Astrocyte of the spinal cord (primary cell): Measurements from ENCODE around the gene FNDC3A.

Experiments used
- DNase-seq: peaks from one replicate; pipeline ENCODE4 v3.0.0; 2011; ENCODE audit warnings: low read depth, low spot score
- H3K4me3 ChIP-seq: 2 replicates; pipeline ENCODE4 v1.5.1; 2011; ENCODE audit warnings: low read depth, mild to moderate bottlenecking, low read length, moderate library complexity
- CTCF ChIP-seq: IDR thresholded peaks from 2 replicates; pipeline ENCODE4 v1.5.1; 2012; ENCODE audit warnings: low read depth, mild to moderate bottlenecking, low read length, inconsistent platforms
- in situ Hi-C: cut with HindIII; loops from 2 replicates; pipeline ENCODE4 v1.10.0; 2017; ENCODE audit warnings: low sequenced_read_pairs

FNDC3A gene

GRCh38 chr13:49234741-49235140 lies 259.0 kb downstream of the FNDC3A start:
- no peak for TF ChIP-seq CTCF
- in situ Hi-C loops, result no loop called here
- no peak for DNase-seq
- H3K4me3 ChIP-seq, result no peak overlapping the region

GRCh38 chr13:49235856-49236431 lies 260.2 kb downstream of the FNDC3A start:
- in situ Hi-C loops, result no loop called here
- TF ChIP-seq CTCF, result no peak
- DNase-seq, result no peak
- no peak overlapping the region for H3K4me3 ChIP-seq

GRCh38 chr13:49238621-49239020 lies 262.9 kb downstream of the FNDC3A start:
- no peak for DNase-seq
- in situ Hi-C loops, result no loop called here
- no peak for TF ChIP-seq CTCF
- H3K4me3 ChIP-seq, result no peak overlapping the region

- peak; percentile 73 for TF ChIP-seq CTCF
- in situ Hi-C loops, result no loop called here
These were observed 264.3 kb downstream of the FNDC3A start for GRCh38 chr13:49240017-49240416.

GRCh38 chr13:49241296-49241695 lies 265.6 kb downstream of the FNDC3A start:
- no peak for TF ChIP-seq CTCF
- no peak overlapping the region for H3K4me3 ChIP-seq
- DNase-seq, result no peak
- in situ Hi-C loops, result no loop called here

More at GRCh38 chr13:49240017-49240416, 264.3 kb downstream of the FNDC3A start:
- no peak overlapping the region for H3K4me3 ChIP-seq
- DNase-seq, result peak; percentile 46

DNA sequence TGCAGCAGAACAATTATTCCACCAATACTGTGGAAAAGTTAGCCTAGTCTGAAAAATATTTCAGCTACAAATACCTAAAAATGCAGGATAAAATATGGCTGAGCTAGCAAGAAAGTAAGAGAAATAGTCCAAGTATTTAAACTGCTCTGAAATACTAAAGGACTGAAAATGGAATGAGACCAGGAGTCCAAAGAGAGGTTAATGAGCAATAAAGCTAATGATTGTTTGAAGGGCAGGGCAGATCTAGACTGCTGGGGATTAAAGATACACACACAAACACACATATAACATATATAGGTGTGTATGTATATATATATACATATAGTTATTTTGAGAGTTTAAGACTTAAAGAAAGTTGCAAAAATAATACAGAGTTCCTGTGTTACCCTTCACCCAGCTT lies 269.4 kb downstream of the FNDC3A start:
- H3K4me3 ChIP-seq, result no peak overlapping the region
- in situ Hi-C loops, result no loop called here
- DNase-seq, result no peak
- no peak for TF ChIP-seq CTCF
